ENCODE data around the gene TMEM114.

GRCh38 chr16:8522757-8523156, 67.6 kb downstream of the TMEM114 start:
- TF ChIP-seq CTCF (IDR thresholded peaks at IDR 0.05) = no peak
- no peak for TF ChIP-seq POLR2AphosphoS5 (IDR thresholded peaks at IDR 0.05; ENCODE audit: low read depth, low read length)
- no peak for TF ChIP-seq REST (IDR thresholded peaks at IDR 0.05; ENCODE audit: insufficient read depth in 1 of 2, low read depth in 2 of 2, low read length in 1 of 2)
- no peak for TF ChIP-seq SIN3A (IDR thresholded peaks at IDR 0.05; ENCODE audit: borderline replicate concordance, insufficient read depth, low read depth, low read length)
- TF ChIP-seq TCF7L2 (IDR thresholded peaks at IDR 0.05; ENCODE audit: low read depth, low read length) = no peak
